ENCODE data around the gene TNC. TPM values are rescaled to one million over a fixed set of nuclear protein-coding genes. Genes with fewer than 3 reads are reported as not detected.

TNC gene
- total and polyA plus RNA-seq, 2 donors (not counting 3 experiments of a cell fraction or from before 2014, with no cell fraction given) = 0.29 TPM; not detected in 1

GRCh38 chr9:115002371-115003120 is 115.4 kb downstream of the TNC start:
- Histone ChIP-seq H3K36me3 (ENCODE audit: control insufficient read depth in 2 of 2, extremely low read depth in 1 of 2, insufficient read depth in 2 of 2, low read length in 2 of 2) (no peaks in the 10 kb centered on the region), H3K4me2 (ENCODE audit: insufficient read depth, low read length) (no peak overlapping the region), H2AFZ (ENCODE audit: low read depth, low read length) (no peak overlapping the region), H3K4me3 (replicated peaks in 1 of 3; ENCODE audit: insufficient read depth in 1 of 3, low read depth in 1 of 3, low read length in 3 of 3) (no peak overlapping the region), H3K9me1 (replicated peaks; ENCODE audit: control insufficient read depth, extremely low read depth, insufficient read depth, low read length) (no peaks in the 10 kb centered on the region), H3K9me3 (replicated peaks; ENCODE audit: control insufficient read depth, insufficient read depth, low read length) (no peaks in the 10 kb centered on the region), H3K27ac (ENCODE audit: insufficient read depth, low read depth, low read length) (no peak overlapping the region), H3K4me1 (ENCODE audit: control insufficient read depth, extremely low read depth, insufficient read depth, low read length) (no peaks in the 10 kb centered on the region), H4K20me1 (replicated peaks; ENCODE audit: control insufficient read depth, extremely low read depth, insufficient read depth, low read length) (no peaks in the 10 kb centered on the region), H3K27me3 (ENCODE audit: control insufficient read depth in 2 of 2, insufficient read depth in 2 of 2, low read length in 2 of 2) (no peaks in the 10 kb centered on the region), H3K9ac (replicated peaks; ENCODE audit: extremely low read depth, insufficient read depth, low read length) (no peak overlapping the region), H3K79me2 (ENCODE audit: control insufficient read depth, insufficient read depth, low read length) (no peaks in the 10 kb centered on the region)
- TF ChIP-seq, protein P1, sequence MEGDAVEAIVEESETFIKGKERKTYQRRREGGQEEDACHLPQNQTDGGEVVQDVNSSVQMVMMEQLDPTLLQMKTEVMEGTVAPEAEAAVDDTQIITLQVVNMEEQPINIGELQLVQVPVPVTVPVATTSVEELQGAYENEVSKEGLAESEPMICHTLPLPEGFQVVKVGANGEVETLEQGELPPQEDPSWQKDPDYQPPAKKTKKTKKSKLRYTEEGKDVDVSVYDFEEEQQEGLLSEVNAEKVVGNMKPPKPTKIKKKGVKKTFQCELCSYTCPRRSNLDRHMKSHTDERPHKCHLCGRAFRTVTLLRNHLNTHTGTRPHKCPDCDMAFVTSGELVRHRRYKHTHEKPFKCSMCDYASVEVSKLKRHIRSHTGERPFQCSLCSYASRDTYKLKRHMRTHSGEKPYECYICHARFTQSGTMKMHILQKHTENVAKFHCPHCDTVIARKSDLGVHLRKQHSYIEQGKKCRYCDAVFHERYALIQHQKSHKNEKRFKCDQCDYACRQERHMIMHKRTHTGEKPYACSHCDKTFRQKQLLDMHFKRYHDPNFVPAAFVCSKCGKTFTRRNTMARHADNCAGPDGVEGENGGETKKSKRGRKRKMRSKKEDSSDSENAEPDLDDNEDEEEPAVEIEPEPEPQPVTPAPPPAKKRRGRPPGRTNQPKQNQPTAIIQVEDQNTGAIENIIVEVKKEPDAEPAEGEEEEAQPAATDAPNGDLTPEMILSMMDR (IDR thresholded peaks at IDR 0.05; ENCODE audit: extremely low read depth in 1 of 2, insufficient read depth in 1 of 2, low read depth in 1 of 2, low read length in 2 of 2) = no peak
- no peak for TF ChIP-seq POLR2AphosphoS5 (IDR thresholded peaks at IDR 0.05; ENCODE audit: insufficient read depth, low read depth, low read length)
- TF ChIP-seq JUN (IDR thresholded peaks at IDR 0.05; ENCODE audit: borderline replicate concordance, insufficient read depth, insufficient read length, low read depth) = no peak
- no peak for TF ChIP-seq GATA2 (IDR thresholded peaks at IDR 0.05; ENCODE audit: insufficient read depth, insufficient read length, low read depth, low read length)
- TF ChIP-seq MAX (IDR thresholded peaks at IDR 0.05; ENCODE audit: insufficient read depth, insufficient read length) = no peak
- TF ChIP-seq POLR2A (IDR thresholded peaks at IDR 0.05; ENCODE audit: low read depth, low read length) = no peak
- no peak for TF ChIP-seq FOS (IDR thresholded peaks at IDR 0.05; ENCODE audit: borderline replicate concordance, insufficient read depth, low read length)
- no peak for TF ChIP-seq EZH2 (IDR thresholded peaks at IDR 0.05; ENCODE audit: borderline replicate concordance, low read depth, low read length, severe bottlenecking)
- FAIRE-seq = no peak
- ChIA-PET POLR2A (no interaction called here), CTCF (interaction anchor here (0.5 kb wide), 1 partner anchor 32 kb away, joined by 3 read pairs; no protein-coding TSS in a partner anchor)
- BruUV-seq (replicated peaks) = no TSS peak
- DNase-seq (ENCODE audit: low read depth, low spot score) = no peak
- intact Hi-C loops (cut with micrococcal nuclease) (no loop called here), dilution Hi-C loops (cut with MboI; ENCODE audit: extremely low pct_ligation_motif_present, low sequenced_read_pairs) (no loop called here)

Measured in endothelial cell of umbilical vein (primary cell).